ENCODE data around the gene GAGE10. TPM values are rescaled to one million over a fixed set of nuclear protein-coding genes. Genes with fewer than 3 reads are reported as not detected.
A peak's percentile ranks its signal among the peaks of the same experiment; 100 is the strongest.

The GAGE10 gene
- total RNA-seq, 2 experiments from 2014 or later = not detected

- H3K27ac ChIP-seq (ENCODE audit: low read depth in 1 of 2, low read length in 2 of 2) = no peak within 1 kb of the TSS
- Mint-ChIP-seq H3K4me1 (ENCODE audit: low read depth) (peaks cover 31% of the 10 kb centered on the region), H3K27me3 (no peaks in the 10 kb centered on the region), H3K9me3 (no peaks in the 10 kb centered on the region), H3K27ac (peak within 1 kb of the TSS; percentile 63), H3K36me3 (ENCODE audit: low read depth) (no peaks in the 10 kb centered on the region), H3K4me3 (peak within 1 kb of the TSS; percentile 79)
- intact Hi-C loops (cut with DNase I, micrococcal nuclease) = no loop called here
- peak in 3 of 14 experiments; percentile 16 to 36 (median 25) for DNase-seq
- no peak for TF ChIP-seq CTCF (IDR thresholded peaks at IDR 0.05)
- ATAC-seq (ENCODE audit: poor library complexity) = no peak
- H3K27me3 ChIP-seq (ENCODE audit: control insufficient read depth in 1 of 2, insufficient read depth in 2 of 2, low read length in 2 of 2) = no peaks in the 10 kb centered on the region
- H3K36me3 ChIP-seq (ENCODE audit: insufficient read depth, low read length) = no peaks in the 10 kb centered on the region
- POLR2A ChIA-PET = no interaction called here
- no peaks in the 10 kb centered on the region for H3K9me3 ChIP-seq (ENCODE audit: control insufficient read depth in 1 of 2, insufficient read depth in 1 of 2, low read length in 2 of 2)
- H3K4me3 ChIP-seq (ENCODE audit: low read length) = peak within 1 kb of the TSS; percentile 32
- CTCF ChIA-PET = no interaction called here
- peaks cover 34% of the 10 kb centered on the region for H3K4me1 ChIP-seq (ENCODE audit: insufficient read depth, low read length)
Measured at GRCh38 chrX:49264460-49264859, 39.0 kb upstream of the GAGE10 start, which contains the start of gene FOXP3. FOXP3 (minus strand) TSS chrX:49264710; CDS start chrX:49258505, 6,205 bp downstream.

- no peak overlapping the region for H3K4me3 ChIP-seq (ENCODE audit: low read length)
- no peak for ATAC-seq (ENCODE audit: poor library complexity)
- Mint-ChIP-seq H3K36me3 (ENCODE audit: low read depth) (no peaks in the 10 kb centered on the region), H3K27me3 (no peaks in the 10 kb centered on the region), H3K4me1 (ENCODE audit: low read depth) (peaks cover 35% of the 10 kb centered on the region), H3K27ac (peak overlapping the region; percentile 99), H3K9me3 (no peaks in the 10 kb centered on the region), H3K4me3 (peak overlapping the region; percentile 30)
- H3K27ac ChIP-seq (ENCODE audit: low read depth in 1 of 2, low read length in 2 of 2) = no peak overlapping the region
- no peak for DNase-seq
- H3K27me3 ChIP-seq (ENCODE audit: control insufficient read depth in 1 of 2, insufficient read depth in 2 of 2, low read length in 2 of 2) = no peaks in the 10 kb centered on the region
- TF ChIP-seq CTCF (IDR thresholded peaks at IDR 0.05) = no peak
- ChIA-PET POLR2A (no interaction called here), CTCF (no interaction called here)
- intact Hi-C loops (cut with DNase I, micrococcal nuclease) = loop anchor here in 1 of 2 experiments (5.0 kb wide), 2 partner anchors 34 to 64 kb away; partner anchors contain the start of genes CACNA1F and SYP
- H3K4me1 ChIP-seq (ENCODE audit: insufficient read depth, low read length) = peaks cover 37% of the 10 kb centered on the region
- peaks cover 2% of the 10 kb centered on the region for H3K36me3 ChIP-seq (ENCODE audit: insufficient read depth, low read length)
- no peaks in the 10 kb centered on the region for H3K9me3 ChIP-seq (ENCODE audit: control insufficient read depth in 1 of 2, insufficient read depth in 1 of 2, low read length in 2 of 2)
Measured at GRCh38 chrX:49266523-49267445, 36.7 kb upstream of the GAGE10 start.

- intact Hi-C loops (cut with DNase I, micrococcal nuclease) = loop anchor here (1.0 to 5.0 kb wide), 3 partner anchors 36 to 77 kb away; partner anchors contain the start of genes CACNA1F (in 1 of the 2) and SYP (in 1 of the 2)
Measured at GRCh38 chrX:49268702-49269009, 34.8 kb upstream of the GAGE10 start.

More at GRCh38 chrX:49268702-49269009, 34.8 kb upstream of the GAGE10 start:
- Histone ChIP-seq H3K27ac (ENCODE audit: low read depth in 1 of 2, low read length in 2 of 2) (peak overlapping the region; percentile 96 to 98), H3K27me3 (ENCODE audit: control insufficient read depth in 1 of 2, insufficient read depth in 2 of 2, low read length in 2 of 2) (no peaks in the 10 kb centered on the region), H3K4me3 (ENCODE audit: low read length) (peak overlapping the region; percentile 69), H3K4me1 (ENCODE audit: insufficient read depth, low read length) (peaks cover 52% of the 10 kb centered on the region), H3K9me3 (ENCODE audit: control insufficient read depth in 1 of 2, insufficient read depth in 1 of 2, low read length in 2 of 2) (no peaks in the 10 kb centered on the region), H3K36me3 (ENCODE audit: insufficient read depth, low read length) (peaks cover 2% of the 10 kb centered on the region)
- peak overlapping the region; percentile 99 for H3K27ac Mint-ChIP-seq
- DNase-seq = no peak
- H3K9me3 Mint-ChIP-seq = no peaks in the 10 kb centered on the region
- H3K36me3 Mint-ChIP-seq (ENCODE audit: low read depth) = no peaks in the 10 kb centered on the region
- peaks cover 47% of the 10 kb centered on the region for H3K4me1 Mint-ChIP-seq (ENCODE audit: low read depth)
- no peaks in the 10 kb centered on the region for H3K27me3 Mint-ChIP-seq
- peak overlapping the region; percentile 91 for H3K4me3 Mint-ChIP-seq
- POLR2A ChIA-PET = interaction anchor here (0.6 to 3.2 kb wide), 15 partner anchors 11 to 729 kb away, joined by 3 to 37 read pairs (median 6); partner anchors contain the start of genes CCDC22, OTUD5, PRAF2 and RBM3
- ATAC-seq (ENCODE audit: poor library complexity) = no peak
- TF ChIP-seq CTCF (IDR thresholded peaks at IDR 0.05) = no peak
- CTCF ChIA-PET = interaction anchor here (1.0 kb wide), 2 partner anchors 76 to 113 kb away, joined by 3 to 5 read pairs; no protein-coding TSS in a partner anchor
